RWPE2 (cell line): Measurements from ENCODE around the gene RALGAPA1.
"Not testable (repeated sequence)": the region's sequence is repeated elsewhere in the genome, so short reads cannot be mapped to it uniquely, and the experiment has no call there.

Experiments used
- ATAC-seq: fragments of 200-7000 bp; cut with Tn5 transposase; 3 replicates; pipeline ENCODE4 v1.9.1; 2021; ENCODE audit warnings: low read depth
- DNase-seq: peaks from one replicate; pipeline ENCODE4 v3.0.0-alpha.2; 2020; ENCODE audit warnings: low spot score
- H3K27ac ChIP-seq: fragments of 450-650 bp; 2 replicates; pipeline ENCODE4 v1.5.1; 2017; ENCODE audit warnings: mild to moderate bottlenecking; ENCODE audit not compliant: poor library complexity, severe bottlenecking
- H3K27me3 ChIP-seq: fragments of 250-450 bp; sonication (Bioruptor Pico); 2 replicates; pipeline ENCODE4 v1.5.1; 2021; ENCODE audit warnings: mild to moderate bottlenecking, moderate library complexity; ENCODE audit not compliant: insufficient read depth, poor library complexity, severe bottlenecking
- H3K36me3 ChIP-seq: fragments of 250-450 bp; sonication (Bioruptor Pico); 2 replicates; pipeline ENCODE4 v1.5.1; 2020; ENCODE audit warnings: low read depth, mild to moderate bottlenecking, moderate library complexity
- H3K4me1 ChIP-seq: fragments of 250-450 bp; sonication (Bioruptor Pico); 2 replicates; pipeline ENCODE4 v1.5.1; 2021; ENCODE audit warnings: mild to moderate bottlenecking, moderate library complexity; ENCODE audit not compliant: insufficient read depth, poor library complexity, severe bottlenecking
- H3K4me3 ChIP-seq: fragments of 250-450 bp; sonication (Bioruptor Pico); 2 replicates; pipeline ENCODE4 v1.5.1; 2021; ENCODE audit warnings: mild to moderate bottlenecking, moderate library complexity; ENCODE audit not compliant: severe bottlenecking
- H3K9me3 ChIP-seq: fragments of 250-450 bp; sonication (Bioruptor Pico); 2 replicates; pipeline ENCODE4 v1.5.1; 2021; ENCODE audit warnings: mild to moderate bottlenecking, moderate library complexity; ENCODE audit not compliant: severe bottlenecking
- TF ChIP-seq, protein P1 (sequence below): fragments of 450-650 bp; IDR thresholded peaks from one replicate; pipeline ENCODE4 v1.5.1; 2017; ENCODE audit warnings: mild to moderate bottlenecking, moderate library complexity; ENCODE audit not compliant: poor library complexity, severe bottlenecking

RALGAPA1 gene

DNA sequence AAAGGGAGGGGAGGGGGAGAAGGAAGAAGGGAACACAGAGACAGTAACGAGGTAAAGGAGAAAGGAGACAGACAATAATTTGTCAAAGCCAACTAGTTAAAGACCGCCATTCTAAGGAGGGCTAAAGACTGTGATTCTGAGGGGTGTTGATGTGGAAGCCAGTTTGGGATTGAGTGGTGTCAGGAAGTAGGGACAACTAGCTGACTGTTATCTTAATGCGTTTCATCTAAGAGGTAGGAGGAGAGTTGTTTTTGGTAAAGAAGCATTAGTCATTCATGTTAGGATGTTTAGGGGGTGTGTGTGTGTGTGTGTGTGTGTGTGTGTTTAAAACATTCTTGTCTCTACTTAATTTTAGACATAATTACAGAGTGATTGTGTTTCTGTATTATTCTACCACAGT is 180.1 kb downstream of the RALGAPA1 start:
- H3K4me1 ChIP-seq = no peaks in the 10 kb centered on the region
- H3K4me3 ChIP-seq = no peak overlapping the region
- peaks cover 23% of the 10 kb centered on the region for H3K36me3 ChIP-seq
- no peaks in the 10 kb centered on the region for H3K9me3 ChIP-seq
- TF ChIP-seq, protein P1, sequence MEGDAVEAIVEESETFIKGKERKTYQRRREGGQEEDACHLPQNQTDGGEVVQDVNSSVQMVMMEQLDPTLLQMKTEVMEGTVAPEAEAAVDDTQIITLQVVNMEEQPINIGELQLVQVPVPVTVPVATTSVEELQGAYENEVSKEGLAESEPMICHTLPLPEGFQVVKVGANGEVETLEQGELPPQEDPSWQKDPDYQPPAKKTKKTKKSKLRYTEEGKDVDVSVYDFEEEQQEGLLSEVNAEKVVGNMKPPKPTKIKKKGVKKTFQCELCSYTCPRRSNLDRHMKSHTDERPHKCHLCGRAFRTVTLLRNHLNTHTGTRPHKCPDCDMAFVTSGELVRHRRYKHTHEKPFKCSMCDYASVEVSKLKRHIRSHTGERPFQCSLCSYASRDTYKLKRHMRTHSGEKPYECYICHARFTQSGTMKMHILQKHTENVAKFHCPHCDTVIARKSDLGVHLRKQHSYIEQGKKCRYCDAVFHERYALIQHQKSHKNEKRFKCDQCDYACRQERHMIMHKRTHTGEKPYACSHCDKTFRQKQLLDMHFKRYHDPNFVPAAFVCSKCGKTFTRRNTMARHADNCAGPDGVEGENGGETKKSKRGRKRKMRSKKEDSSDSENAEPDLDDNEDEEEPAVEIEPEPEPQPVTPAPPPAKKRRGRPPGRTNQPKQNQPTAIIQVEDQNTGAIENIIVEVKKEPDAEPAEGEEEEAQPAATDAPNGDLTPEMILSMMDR = no peak
- no peak overlapping the region for H3K27ac ChIP-seq
- ATAC-seq (no peak), DNase-seq (no peak)
- no peaks in the 10 kb centered on the region for H3K27me3 ChIP-seq

DNA sequence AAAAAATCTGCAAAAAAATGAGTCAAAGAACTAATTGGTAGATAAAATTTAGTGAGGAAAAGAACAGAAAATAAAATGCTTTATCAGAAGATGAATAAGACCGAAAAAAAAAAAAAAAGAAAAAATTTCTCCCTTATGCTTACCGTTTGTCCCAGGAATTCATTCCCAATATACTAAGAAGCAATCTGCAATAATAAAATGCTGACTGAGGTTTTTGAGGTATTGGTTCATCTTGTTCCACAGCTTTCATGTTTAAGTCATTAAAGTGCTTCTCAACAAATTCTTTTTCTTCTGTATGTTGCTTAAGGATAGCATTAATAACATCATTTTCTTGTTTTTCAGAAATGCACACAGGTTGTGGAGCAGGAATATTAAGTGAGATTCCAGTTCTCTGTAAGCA is 182.1 kb downstream of the RALGAPA1 start:
- not testable (repeated sequence) for DNase-seq, H3K4me1 ChIP-seq, H3K27me3 ChIP-seq, H3K4me3 ChIP-seq, H3K9me3 ChIP-seq, ATAC-seq, H3K27ac ChIP-seq
- peaks cover 26% of the 10 kb centered on the region for H3K36me3 ChIP-seq

DNA sequence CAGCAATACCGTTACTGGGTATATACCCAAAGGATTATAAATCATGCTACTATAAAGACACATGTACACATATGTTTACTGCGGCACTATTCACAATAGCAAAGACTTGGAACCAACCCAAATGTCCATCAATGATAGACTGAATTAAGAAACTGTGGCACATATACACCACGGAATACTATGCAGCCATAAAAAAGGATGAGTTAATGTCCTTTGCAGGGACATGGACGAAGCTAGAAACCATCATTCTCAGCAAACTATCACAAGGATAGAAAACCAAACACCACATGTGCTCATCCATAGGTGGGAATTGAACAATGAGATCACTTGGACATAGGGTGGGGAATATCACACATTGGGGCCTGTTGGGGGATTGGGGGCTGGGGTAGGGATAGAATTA is 187.1 kb downstream of the RALGAPA1 start:
- not testable (repeated sequence) for H3K27me3 ChIP-seq, ATAC-seq, H3K4me3 ChIP-seq, H3K9me3 ChIP-seq, H3K27ac ChIP-seq, DNase-seq, H3K4me1 ChIP-seq
- H3K36me3 ChIP-seq = peaks cover 38% of the 10 kb centered on the region

DNA sequence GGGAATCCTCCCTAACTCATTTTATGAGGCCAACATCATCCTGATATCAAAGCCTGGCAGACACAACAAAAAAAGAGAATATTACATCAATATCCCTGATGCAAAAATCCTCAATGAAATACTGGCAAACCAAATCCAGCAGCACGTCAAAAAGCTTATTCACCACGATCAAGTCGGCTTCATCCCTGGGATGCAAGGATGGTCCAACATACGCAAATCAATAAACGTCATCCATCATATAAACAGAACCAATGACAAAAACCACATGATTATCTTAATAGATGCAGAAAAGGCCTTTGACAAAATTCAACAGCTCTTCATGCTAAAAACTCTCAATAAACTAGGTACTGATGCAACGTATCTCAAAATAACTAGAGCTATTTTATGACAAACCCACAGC is 189.1 kb downstream of the RALGAPA1 start:
- not testable (repeated sequence) for H3K4me1 ChIP-seq, H3K27ac ChIP-seq, H3K27me3 ChIP-seq, H3K4me3 ChIP-seq, H3K9me3 ChIP-seq, DNase-seq, ATAC-seq
- H3K36me3 ChIP-seq = peaks cover 26% of the 10 kb centered on the region

DNA sequence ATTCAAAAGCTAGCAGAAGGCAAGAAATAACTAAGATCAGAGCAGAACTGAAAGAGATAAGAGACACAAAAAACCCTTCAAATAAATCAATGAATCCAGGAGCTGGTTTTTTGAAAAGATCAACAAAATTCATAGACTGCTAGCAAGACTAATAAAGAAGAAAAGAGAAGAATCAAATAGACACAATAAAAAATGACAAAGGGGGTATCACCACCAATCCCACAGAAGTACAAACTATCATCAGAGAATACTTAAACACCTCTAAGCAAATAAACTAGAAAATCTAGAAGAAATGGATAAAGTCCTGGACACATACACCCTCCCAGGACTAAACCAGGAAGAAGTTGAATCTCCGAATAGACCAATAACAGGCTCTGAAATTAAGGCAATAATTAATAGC is 189.6 kb downstream of the RALGAPA1 start:
- not testable (repeated sequence) for DNase-seq, H3K27me3 ChIP-seq, ATAC-seq, H3K4me3 ChIP-seq, H3K27ac ChIP-seq, H3K4me1 ChIP-seq, H3K9me3 ChIP-seq
- peaks cover 26% of the 10 kb centered on the region for H3K36me3 ChIP-seq

DNA sequence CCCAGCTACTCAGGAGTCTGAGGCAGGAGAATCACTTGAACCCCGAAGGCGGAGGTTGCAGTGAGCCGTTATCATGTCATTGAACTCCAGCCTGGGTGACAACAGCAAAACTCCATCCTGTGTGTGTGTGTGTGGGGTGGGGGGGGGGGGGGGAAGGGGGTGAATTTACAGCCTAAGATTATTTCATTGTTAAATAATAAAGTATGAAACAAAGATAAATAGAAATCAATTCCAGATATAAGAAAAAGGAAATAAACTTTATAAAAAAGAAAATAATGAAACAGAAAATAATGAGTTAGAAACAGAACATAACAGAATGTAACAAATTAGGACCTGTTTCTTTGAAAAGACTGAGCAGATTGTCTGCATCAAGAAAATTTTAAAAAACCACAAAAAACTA is 191.6 kb downstream of the RALGAPA1 start:
- TF ChIP-seq, protein P1 = no peak
- Histone ChIP-seq H3K4me3 (no peak overlapping the region), H3K27me3 (no peaks in the 10 kb centered on the region), H3K9me3 (no peaks in the 10 kb centered on the region), H3K36me3 (peaks cover 16% of the 10 kb centered on the region), H3K27ac (no peak overlapping the region), H3K4me1 (peaks cover 2% of the 10 kb centered on the region)
- ATAC-seq (no peak), DNase-seq (no peak)

DNA sequence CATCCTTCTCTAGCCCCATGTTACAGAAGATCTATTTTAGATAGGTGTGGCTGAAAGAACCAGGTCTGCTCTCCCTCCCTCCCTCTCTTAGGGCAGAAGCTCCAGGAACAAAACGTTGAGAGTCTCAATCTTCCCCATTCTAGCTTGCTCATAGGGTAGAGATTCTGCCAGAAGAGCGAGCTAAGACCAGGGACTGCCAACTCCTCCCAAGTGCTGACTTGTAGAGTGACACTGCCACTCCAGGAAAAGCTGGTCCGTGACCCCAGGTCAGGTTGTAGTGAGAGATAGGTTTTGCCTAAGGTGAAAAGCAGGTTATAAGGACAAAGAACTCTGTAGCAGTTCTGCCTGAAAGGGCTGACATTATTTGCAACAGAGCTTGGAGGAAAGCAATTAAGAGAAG is 201.7 kb downstream of the RALGAPA1 start:
- DNase-seq (no peak), ATAC-seq (no peak)
- no peaks in the 10 kb centered on the region for H3K4me1 ChIP-seq
- H3K4me3 ChIP-seq = no peak overlapping the region
- no peak overlapping the region for H3K27ac ChIP-seq
- no peaks in the 10 kb centered on the region for H3K27me3 ChIP-seq
- no peaks in the 10 kb centered on the region for H3K9me3 ChIP-seq
- H3K36me3 ChIP-seq = peaks cover 27% of the 10 kb centered on the region
- TF ChIP-seq, protein P1 = no peak
